H1 (cell line): ENCODE data around the gene PCDHA12. TPM values are rescaled to one million over a fixed set of nuclear protein-coding genes. Genes with fewer than 3 reads are reported as not detected.

Experiments used
- CHD7 ChIP-seq: fragments of 300-600 bp; sonication (generic); IDR thresholded peaks from 2 replicates; pipeline ENCODE4 v1.7.1; 2012; ENCODE audit warnings: low read length, moderate library complexity, mild to moderate bottlenecking, inconsistent platforms; ENCODE audit not compliant: insufficient replicate concordance
- CTCF ChIP-seq, 3 experiments: IDR thresholded peaks; 1 replicate in 2 of 3; 2 replicates in 1 of 3; pipeline versions ENCODE4 v1.5.1 to v1.6.1; 2011; ENCODE audit warnings: low read length in 3 of 3, mild to moderate bottlenecking in 3 of 3, inconsistent platforms in 2 of 3, low read depth in 1 of 3, moderate library complexity in 1 of 3; ENCODE audit not compliant: insufficient read depth in 1 of 3; ENCODE audit errors: control extremely low read depth in 1 of 3
- EGR1 ChIP-seq: IDR thresholded peaks from 2 replicates; pipeline ENCODE4 v1.6.1; 2011; ENCODE audit warnings: low read depth, low read length, borderline replicate concordance
- MAX ChIP-seq: IDR thresholded peaks from 2 replicates; pipeline ENCODE4 v1.6.1; 2012; ENCODE audit warnings: inconsistent platforms
- POLR2AphosphoS5 ChIP-seq: IDR thresholded peaks from 2 replicates; pipeline ENCODE4 v1.6.1; 2011; ENCODE audit warnings: low read depth, low read length
- SIX5 ChIP-seq: IDR thresholded peaks from 2 replicates; pipeline ENCODE4 v1.6.1; 2011; ENCODE audit warnings: mild to moderate bottlenecking, low read depth, low read length
- polyA plus RNA-seq, 7 experiments: library from polyadenylated mRNA; depleted of rRNA in 3 of 7; stranded (reverse) in 5 of 7; unstranded in 2 of 7; fragments of >200 nt in 5 of 7; fragments of 200-250 nt in 2 of 7; gene quantifications; 1 replicate in 5 of 7; 2 replicates in 1 of 7; 4 replicates in 1 of 7; pipeline versions ENCODE4 v1.2.1 to v1.2.3, GENCODE V29; 2011 to 2013; ENCODE audit warnings: missing spikeins in 2 of 7, mixed read lengths in 2 of 7
- total RNA-seq: library from RNA; stranded (reverse); fragmentation: NEBNext Ultra II Directional; extraction: Animal tissue kit (Norgen Biotek cat#: 25700); gene quantifications from 2 replicates; pipeline ENCODE4 v1.2.1, GENCODE V29; 2021

The PCDHA12 gene
- total and polyA plus RNA-seq, 2 of the 8 experiments (the other 6 are each of a cell fraction or from before 2014, with no cell fraction given), result 4.2 to 9.3 TPM

- TF ChIP-seq CHD7 (no peak), SIX5 (no peak), EGR1 (no peak), CTCF (IDR thresholded peaks at IDR 0.05; ENCODE audit: control extremely low read depth in 1 of 3, insufficient read depth in 1 of 3, low read depth in 1 of 3, low read length in 3 of 3) (peak in 2 of 3 experiments; percentile 40 to 47; a peak in 3 of 4 replicates), MAX (no peak), POLR2AphosphoS5 (peak; percentile 44; the same call in 1 of the 2 replicates)
Measured at GRCh38 chr5:140855772-140856674, 19.1 kb upstream of the PCDHA12 start, which contains the start of gene PCDHA10 (continued).
